Left ventricle myocardium inferior (tissue), 1 donor: ENCODE data around the gene BSCL2. TPM values are rescaled to one million over a fixed set of nuclear protein-coding genes. Genes with fewer than 3 reads are reported as not detected.
A peak's percentile ranks its signal among the peaks of the same experiment; 100 is the strongest.

Experiments
- DNase-seq: peaks from one replicate; pipeline ENCODE4 v3.0.0-alpha.2; 2020
- H3K27ac ChIP-seq: fragments of 200-600 bp; replicated peaks from 2 replicates; pipeline ENCODE4 v1.8.0; 2021
- H3K27me3 ChIP-seq: fragments of 200-600 bp; 2 replicates; pipeline ENCODE4 v1.8.0; 2021; ENCODE audit warnings: low read depth
- H3K36me3 ChIP-seq: fragments of 200-600 bp; 2 replicates; pipeline ENCODE4 v1.8.0; 2021
- H3K4me1 ChIP-seq: fragments of 200-600 bp; 2 replicates; pipeline ENCODE4 v1.8.0; 2021
- H3K4me3 ChIP-seq: fragments of 200-600 bp; 2 replicates; pipeline ENCODE4 v1.8.0; 2021; ENCODE audit warnings: mild to moderate bottlenecking, moderate library complexity
- H3K9me3 ChIP-seq: fragments of 200-600 bp; replicated peaks from 2 replicates; pipeline ENCODE4 v1.8.0; 2021
- CTCF ChIP-seq: fragments of 200-600 bp; IDR thresholded peaks from 2 replicates; pipeline ENCODE4 v1.8.0; 2021; ENCODE audit warnings: antibody characterized with exemption, mild to moderate bottlenecking, borderline replicate concordance
- intact Hi-C: fragments of 100-400 bp; cut with micrococcal nuclease; formaldehyde crosslinking; loops from one replicate; pipeline ENCODE4 v1.11.0; 2022
- long read RNA-seq: library from polyadenylated mRNA; unstranded; transcript quantifications from one replicate; pipeline ENCODE4 v2.0.0, GENCODE V29; 2021
- total RNA-seq: library from RNA; stranded (reverse); fragmentation: NEBNext Ultra II Directional; extraction: Animal tissue kit (Norgen Biotek cat#: 25700); gene quantifications from one replicate; pipeline ENCODE4 v1.2.1, GENCODE V29; 2021
- donor health status: DM: no; HTN: yes; CAD: no; lungs with severe emphysema.

The BSCL2 gene
- total RNA-seq, result 18.4 TPM
- long read RNA-seq, transcript BSCL2-207 (11 exons, 1,516 nt), result major isoform, 13 of 27 reads
- long read RNA-seq, partial matches to known transcripts, result 0 of 27 reads
- long read RNA-seq, other reads (novel, unspliced or antisense), result 8 of 27 reads

- no peak for TF ChIP-seq CTCF
- Histone ChIP-seq H3K4me3 (peak within 1 kb of the TSS; percentile 76), H3K36me3 (peaks cover 20% of the 10 kb centered on the region), H3K27me3 (no peaks in the 10 kb centered on the region), H3K4me1 (peaks cover 57% of the 10 kb centered on the region), H3K27ac (peak within 1 kb of the TSS; percentile 94), H3K9me3 (no peaks in the 10 kb centered on the region)
- no peak for DNase-seq
- intact Hi-C loops, result no loop called here
Observed at GRCh38 chr11:62707277-62707861, at the start of gene BSCL2, which contains the start of gene GNG3. TSS of gene BSCL2 (minus strand) at chr11:62707424. CDS start at chr11:62707195, 229 bp downstream. TSS of gene GNG3 (plus strand) at chr11:62707676. CDS start at chr11:62708296, 620 bp downstream.

DNA sequence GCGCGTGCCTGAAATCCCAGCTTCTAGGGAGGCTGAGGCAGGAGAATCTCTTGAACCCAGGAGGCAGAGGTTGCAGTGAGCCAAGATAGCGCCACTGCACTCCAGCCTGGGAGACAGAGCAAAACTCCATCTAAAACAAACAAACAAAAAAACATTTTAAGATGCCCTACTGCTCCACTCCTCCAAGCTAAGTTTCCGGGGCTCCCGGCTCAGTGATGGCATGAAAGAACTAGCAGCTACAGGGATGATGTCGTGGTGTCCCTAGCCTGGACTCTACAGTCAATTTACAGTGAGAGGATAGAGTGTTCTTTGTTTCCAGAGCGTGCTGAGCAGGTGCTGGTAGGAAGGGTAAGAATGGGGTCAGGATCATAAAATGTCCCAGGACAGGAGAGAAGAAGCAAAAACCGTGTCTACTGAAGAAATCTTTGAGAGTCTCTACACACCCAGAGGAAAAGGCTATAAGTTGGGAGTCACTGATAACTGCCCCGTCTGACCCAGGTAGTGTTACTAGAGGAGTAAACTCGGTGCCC, 47.9 kb upstream of the BSCL2 start:
- intact Hi-C loops, result no loop called here

GRCh38 chr11:62753736-62754603, 46.7 kb upstream of the BSCL2 start, which contains the start of gene ZBTB3:
TSS of gene ZBTB3 (minus strand) at chr11:62754160. CDS start at chr11:62753664, 496 bp downstream.
- peaks cover 14% of the 10 kb centered on the region for H3K36me3 ChIP-seq
- intact Hi-C loops, result no loop called here
- peak within 1 kb of the TSS; percentile 76 for H3K4me3 ChIP-seq
- no peaks in the 10 kb centered on the region for H3K27me3 ChIP-seq
- peak; percentile 95 for DNase-seq
- peak within 1 kb of the TSS; percentile 98 for H3K27ac ChIP-seq
- H3K4me1 ChIP-seq, result peaks cover 41% of the 10 kb centered on the region
- no peaks in the 10 kb centered on the region for H3K9me3 ChIP-seq
- TF ChIP-seq CTCF, result no peak

More for the DNA sequence above, 47.9 kb upstream of the BSCL2 start:
- peaks cover 14% of the 10 kb centered on the region for H3K36me3 ChIP-seq
- H3K4me3 ChIP-seq, result no peak overlapping the region
- H3K9me3 ChIP-seq, result no peaks in the 10 kb centered on the region
- no peaks in the 10 kb centered on the region for H3K27me3 ChIP-seq
- peaks cover 39% of the 10 kb centered on the region for H3K4me1 ChIP-seq
- no peak for DNase-seq
- H3K27ac ChIP-seq, result no peak overlapping the region
- no peak for TF ChIP-seq CTCF

DNA sequence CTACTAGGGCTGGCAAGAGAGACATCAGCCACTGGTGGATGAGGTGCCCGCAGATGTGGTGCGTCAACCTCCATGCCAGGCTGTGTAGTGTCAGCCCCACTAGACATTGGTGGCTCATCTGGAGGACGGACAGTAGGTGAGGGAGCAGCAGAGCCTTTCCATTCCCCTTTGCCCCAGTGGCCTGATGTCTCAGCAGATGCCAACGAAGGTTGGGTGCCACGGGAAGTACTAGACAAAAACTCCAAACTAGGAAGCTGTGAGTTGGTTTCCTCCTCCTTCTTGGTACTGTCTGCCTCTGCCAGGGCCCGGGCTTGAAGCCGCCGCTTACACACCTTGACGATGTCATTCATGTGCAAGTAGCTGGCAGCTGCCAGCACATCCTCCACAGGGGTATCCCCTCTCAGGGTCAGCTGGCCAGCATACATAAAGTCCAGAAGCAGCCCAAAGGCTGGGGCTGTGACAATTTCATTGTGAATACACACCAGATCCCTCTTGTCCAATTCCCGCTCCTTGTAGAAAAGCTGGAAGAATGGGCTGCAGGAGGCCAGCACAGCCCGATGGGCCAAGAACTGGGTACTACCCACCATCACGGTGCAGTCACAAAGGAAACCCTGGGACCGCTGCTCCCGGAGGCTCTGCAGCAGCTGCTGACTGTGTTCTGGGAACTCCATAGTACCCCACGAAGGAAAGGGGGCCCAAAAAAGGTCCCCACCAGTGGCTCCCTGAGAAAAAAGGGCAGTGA, 45.9 kb upstream of the BSCL2 start:
- Histone ChIP-seq H3K9me3 (no peaks in the 10 kb centered on the region), H3K27me3 (no peaks in the 10 kb centered on the region), H3K27ac (peak overlapping the region; percentile 98), H3K4me1 (peaks cover 41% of the 10 kb centered on the region), H3K4me3 (peak overlapping the region; percentile 76), H3K36me3 (peaks cover 14% of the 10 kb centered on the region)
- intact Hi-C loops, result no loop called here
- TF ChIP-seq CTCF, result no peak
- DNase-seq, result no peak
